HCT116 (cell line): ENCODE measurements around the gene TNF. TPM values are rescaled to one million over a fixed set of nuclear protein-coding genes. Genes with fewer than 3 reads are reported as not detected.

Source experiments
- EGR1 ChIP-seq: IDR thresholded peaks from 2 replicates; pipeline ENCODE4 v1.6.1; 2012; ENCODE audit warnings: low read depth
- ELF1 ChIP-seq: IDR thresholded peaks from 2 replicates; pipeline ENCODE4 v1.6.1; 2012; ENCODE audit warnings: low read depth, borderline replicate concordance
- JUND ChIP-seq: IDR thresholded peaks from 2 replicates; pipeline ENCODE4 v1.6.1; 2012
- POLR2A ChIP-seq: IDR thresholded peaks from 2 replicates; pipeline ENCODE4 v1.7.0; 2011; ENCODE audit warnings: borderline replicate concordance; ENCODE audit not compliant: insufficient read depth, insufficient read length; ENCODE audit errors: extremely low read depth
- POLR2AphosphoS5 ChIP-seq: IDR thresholded peaks from 2 replicates; pipeline ENCODE4 v1.6.1; 2011; ENCODE audit warnings: mild to moderate bottlenecking, low read depth, low read length, moderate library complexity
- SP1 ChIP-seq: IDR thresholded peaks from 2 replicates; pipeline ENCODE4 v1.6.1; 2012; ENCODE audit warnings: low read depth
- SRF ChIP-seq: IDR thresholded peaks from 2 replicates; pipeline ENCODE4 v1.6.1; 2012; ENCODE audit warnings: low read depth
- ZFX ChIP-seq: fragments of 450-650 bp; IDR thresholded peaks from 2 replicates; pipeline ENCODE4 v1.6.1; 2017
- total RNA-seq: library from RNA; stranded (reverse); gene quantifications from one replicate; pipeline ENCODE4 v1.2.1, GENCODE V29; 2021; ENCODE audit not compliant: unreplicated experiment
- TF ChIP-seq, protein P1 (sequence below): IDR thresholded peaks from 2 replicates; pipeline ENCODE4 v1.6.1; 2011; ENCODE audit warnings: mild to moderate bottlenecking, low read length, moderate library complexity; ENCODE audit not compliant: insufficient replicate concordance; ENCODE audit errors: extremely low read depth
- TF ChIP-seq, protein P2 (sequence below): IDR thresholded peaks from 2 replicates; pipeline ENCODE4 v1.6.1; 2012
- TF ChIP-seq, protein P3 (sequence below): IDR thresholded peaks from 2 replicates; pipeline ENCODE4 v1.6.1; 2012; ENCODE audit warnings: low read depth

TNF gene
- total RNA-seq, 1 experiment from 2014 or later: 0.59 TPM

DNA sequence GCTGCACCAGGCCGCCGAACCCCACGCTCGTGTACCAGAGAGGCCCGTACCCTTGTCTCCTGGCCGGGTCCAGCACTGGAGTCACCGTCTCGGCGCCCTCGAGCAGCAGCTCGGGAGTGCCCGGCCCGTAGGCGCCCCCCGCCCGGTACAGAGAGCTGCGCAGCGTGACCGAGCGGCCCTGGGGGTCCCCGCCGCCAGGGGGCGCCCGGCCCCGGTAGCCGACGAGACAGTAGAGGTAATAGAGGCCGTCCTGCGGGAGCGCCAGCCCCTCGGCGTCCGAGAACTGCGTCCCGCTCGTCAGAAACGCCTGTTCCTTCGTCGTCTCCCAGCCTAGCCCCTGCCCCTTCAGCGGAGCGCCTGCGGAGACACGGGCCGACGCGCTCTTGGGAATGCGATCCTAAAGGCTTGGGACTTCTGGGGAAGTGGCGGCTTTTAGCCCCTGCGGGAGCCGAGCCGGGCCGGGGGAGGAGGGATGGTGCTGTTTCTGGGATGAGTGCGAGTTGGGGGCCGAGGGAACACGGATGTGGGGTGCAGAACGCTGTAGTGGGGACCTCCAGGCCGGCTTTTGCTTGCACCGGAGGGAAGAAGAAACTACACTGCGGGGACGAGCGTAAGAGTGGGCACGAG is 5.6 kb downstream of the TNF start (continued):
- TF ChIP-seq, protein P1, sequence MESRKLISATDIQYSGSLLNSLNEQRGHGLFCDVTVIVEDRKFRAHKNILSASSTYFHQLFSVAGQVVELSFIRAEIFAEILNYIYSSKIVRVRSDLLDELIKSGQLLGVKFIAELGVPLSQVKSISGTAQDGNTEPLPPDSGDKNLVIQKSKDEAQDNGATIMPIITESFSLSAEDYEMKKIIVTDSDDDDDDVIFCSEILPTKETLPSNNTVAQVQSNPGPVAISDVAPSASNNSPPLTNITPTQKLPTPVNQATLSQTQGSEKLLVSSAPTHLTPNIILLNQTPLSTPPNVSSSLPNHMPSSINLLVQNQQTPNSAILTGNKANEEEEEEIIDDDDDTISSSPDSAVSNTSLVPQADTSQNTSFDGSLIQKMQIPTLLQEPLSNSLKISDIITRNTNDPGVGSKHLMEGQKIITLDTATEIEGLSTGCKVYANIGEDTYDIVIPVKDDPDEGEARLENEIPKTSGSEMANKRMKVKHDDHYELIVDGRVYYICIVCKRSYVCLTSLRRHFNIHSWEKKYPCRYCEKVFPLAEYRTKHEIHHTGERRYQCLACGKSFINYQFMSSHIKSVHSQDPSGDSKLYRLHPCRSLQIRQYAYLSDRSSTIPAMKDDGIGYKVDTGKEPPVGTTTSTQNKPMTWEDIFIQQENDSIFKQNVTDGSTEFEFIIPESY: no peak
- TF ChIP-seq, protein P2, sequence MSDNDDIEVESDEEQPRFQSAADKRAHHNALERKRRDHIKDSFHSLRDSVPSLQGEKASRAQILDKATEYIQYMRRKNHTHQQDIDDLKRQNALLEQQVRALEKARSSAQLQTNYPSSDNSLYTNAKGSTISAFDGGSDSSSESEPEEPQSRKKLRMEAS: no peak
- no peak for TF ChIP-seq ELF1
- no peak for TF ChIP-seq EGR1
- TF ChIP-seq JUND: no peak
- TF ChIP-seq POLR2AphosphoS5: peak; percentile 80
- no peak for TF ChIP-seq SP1
- peak; percentile 38; the same call in 1 of the 2 replicates for TF ChIP-seq ZFX
- TF ChIP-seq, protein P3, sequence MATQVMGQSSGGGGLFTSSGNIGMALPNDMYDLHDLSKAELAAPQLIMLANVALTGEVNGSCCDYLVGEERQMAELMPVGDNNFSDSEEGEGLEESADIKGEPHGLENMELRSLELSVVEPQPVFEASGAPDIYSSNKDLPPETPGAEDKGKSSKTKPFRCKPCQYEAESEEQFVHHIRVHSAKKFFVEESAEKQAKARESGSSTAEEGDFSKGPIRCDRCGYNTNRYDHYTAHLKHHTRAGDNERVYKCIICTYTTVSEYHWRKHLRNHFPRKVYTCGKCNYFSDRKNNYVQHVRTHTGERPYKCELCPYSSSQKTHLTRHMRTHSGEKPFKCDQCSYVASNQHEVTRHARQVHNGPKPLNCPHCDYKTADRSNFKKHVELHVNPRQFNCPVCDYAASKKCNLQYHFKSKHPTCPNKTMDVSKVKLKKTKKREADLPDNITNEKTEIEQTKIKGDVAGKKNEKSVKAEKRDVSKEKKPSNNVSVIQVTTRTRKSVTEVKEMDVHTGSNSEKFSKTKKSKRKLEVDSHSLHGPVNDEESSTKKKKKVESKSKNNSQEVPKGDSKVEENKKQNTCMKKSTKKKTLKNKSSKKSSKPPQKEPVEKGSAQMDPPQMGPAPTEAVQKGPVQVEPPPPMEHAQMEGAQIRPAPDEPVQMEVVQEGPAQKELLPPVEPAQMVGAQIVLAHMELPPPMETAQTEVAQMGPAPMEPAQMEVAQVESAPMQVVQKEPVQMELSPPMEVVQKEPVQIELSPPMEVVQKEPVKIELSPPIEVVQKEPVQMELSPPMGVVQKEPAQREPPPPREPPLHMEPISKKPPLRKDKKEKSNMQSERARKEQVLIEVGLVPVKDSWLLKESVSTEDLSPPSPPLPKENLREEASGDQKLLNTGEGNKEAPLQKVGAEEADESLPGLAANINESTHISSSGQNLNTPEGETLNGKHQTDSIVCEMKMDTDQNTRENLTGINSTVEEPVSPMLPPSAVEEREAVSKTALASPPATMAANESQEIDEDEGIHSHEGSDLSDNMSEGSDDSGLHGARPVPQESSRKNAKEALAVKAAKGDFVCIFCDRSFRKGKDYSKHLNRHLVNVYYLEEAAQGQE: no peak
- TF ChIP-seq POLR2A: no peak
- no peak for TF ChIP-seq SRF
- TF ChIP-seq, all 23 proteins: peak for 5
